B cell (primary cell): ENCODE results near the gene WFDC5.

Experiments used
- CTCF ChIP-seq: fragments of 200-600 bp; IDR thresholded peaks from one replicate; pipeline ENCODE4 v1.8.0; 2022; ENCODE audit warnings: antibody characterized with exemption, mild to moderate bottlenecking
- EZH2 ChIP-seq: IDR thresholded peaks from 2 replicates; pipeline ENCODE4 v1.6.1; 2012; ENCODE audit warnings: borderline replicate concordance, low read depth, mild to moderate bottlenecking, moderate library complexity, low read length; ENCODE audit not compliant: insufficient read depth, poor library complexity, severe bottlenecking

- TF ChIP-seq CTCF (no peak), EZH2 (no peak)
Observed at GRCh38 chr20:45113865-45114264, 1.1 kb downstream of the WFDC5 start.
